ENCODE data around the gene GRK5. TPM values are rescaled to one million over a fixed set of nuclear protein-coding genes. Genes with fewer than 3 reads are reported as not detected.

Gene GRK5
- polyA plus RNA-seq, 1 donor from 2014 or later = 34.9 TPM

GRCh38 chr10:119495021-119495505, 287.7 kb downstream of the GRK5 start:
- Histone ChIP-seq H3K4me3 (ENCODE audit: low read length) (no peak overlapping the region), H3K9me2 (ENCODE audit: insufficient read depth, low read length) (no peaks in the 10 kb centered on the region), H3K27ac (ENCODE audit: low read length) (no peak overlapping the region), H3K9me3 (ENCODE audit: low read length) (no peaks in the 10 kb centered on the region), H2AFZ (ENCODE audit: low read depth, low read length) (no peak overlapping the region), H3K27me3 (ENCODE audit: insufficient read depth, low read depth, low read length) (no peaks in the 10 kb centered on the region), H3K36me3 (ENCODE audit: insufficient read depth, low read length) (no peaks in the 10 kb centered on the region), H3K4me2 (ENCODE audit: low read length) (no peak overlapping the region), H3F3A (ENCODE audit: insufficient read depth, low read length, poor library complexity, severe bottlenecking) (no peaks in the 10 kb centered on the region), H3K9ac (ENCODE audit: low read length) (no peak overlapping the region), H3K79me2 (replicated peaks; ENCODE audit: insufficient read depth, low read length) (no peaks in the 10 kb centered on the region), H4K20me1 (ENCODE audit: insufficient read depth) (no peaks in the 10 kb centered on the region)
- TF ChIP-seq SMC3 (conservative IDR thresholded peaks at IDR 0.05; ENCODE audit: poor library complexity) = no peak
- TF ChIP-seq CTCF (IDR thresholded peaks at IDR 0.05; ENCODE audit: poor library complexity, severe bottlenecking) = no peak
- no peak for TF ChIP-seq RAD21 (conservative IDR thresholded peaks at IDR 0.05)
- TF ChIP-seq POLR2AphosphoS5 (IDR thresholded peaks at IDR 0.05) = no peak
- no peak for TF ChIP-seq MXI1 (conservative IDR thresholded peaks at IDR 0.05; ENCODE audit: poor library complexity, severe bottlenecking)
- TF ChIP-seq EP300 (conservative IDR thresholded peaks at IDR 0.05; ENCODE audit: poor library complexity, severe bottlenecking) = no peak
- TF ChIP-seq REST (IDR thresholded peaks at IDR 0.05; ENCODE audit: borderline replicate concordance) = no peak
- no peak for TF ChIP-seq EZH2 (IDR thresholded peaks at IDR 0.05; ENCODE audit: borderline replicate concordance, insufficient read depth, low read length, poor library complexity, severe bottlenecking)

- no peaks in the 10 kb centered on the region for H3K79me2 ChIP-seq (replicated peaks; ENCODE audit: insufficient read depth, low read length)
- no peak for TF ChIP-seq EP300 (conservative IDR thresholded peaks at IDR 0.05; ENCODE audit: poor library complexity, severe bottlenecking)
- TF ChIP-seq RAD21 (conservative IDR thresholded peaks at IDR 0.05) = no peak
- TF ChIP-seq MXI1 (conservative IDR thresholded peaks at IDR 0.05; ENCODE audit: poor library complexity, severe bottlenecking) = no peak
- no peak for TF ChIP-seq CTCF (IDR thresholded peaks at IDR 0.05; ENCODE audit: poor library complexity, severe bottlenecking)
- no peaks in the 10 kb centered on the region for H4K20me1 ChIP-seq (ENCODE audit: insufficient read depth)
- no peaks in the 10 kb centered on the region for H3K36me3 ChIP-seq (ENCODE audit: insufficient read depth, low read length)
- no peaks in the 10 kb centered on the region for H3F3A ChIP-seq (ENCODE audit: insufficient read depth, low read length, poor library complexity, severe bottlenecking)
- no peak overlapping the region for H3K27ac ChIP-seq (ENCODE audit: low read length)
- H3K27me3 ChIP-seq (ENCODE audit: insufficient read depth, low read depth, low read length) = no peaks in the 10 kb centered on the region
- H3K4me2 ChIP-seq (ENCODE audit: low read length) = no peak overlapping the region
- H3K4me3 ChIP-seq (ENCODE audit: low read length) = no peak overlapping the region
- H3K9me2 ChIP-seq (ENCODE audit: insufficient read depth, low read length) = no peaks in the 10 kb centered on the region
- no peak overlapping the region for H3K9ac ChIP-seq (ENCODE audit: low read length)
- H2AFZ ChIP-seq (ENCODE audit: low read depth, low read length) = no peak overlapping the region
- no peaks in the 10 kb centered on the region for H3K9me3 ChIP-seq (ENCODE audit: low read length)
Observed at GRCh38 chr10:119495545-119495944, 288.2 kb downstream of the GRK5 start.
